Activated T-helper 1 cell treated with Interleukin-2 at 50 U/mL for 16 hours (primary cell): ENCODE data around the gene AGPAT4.
"Not testable (repeated sequence)": the region's sequence is repeated elsewhere in the genome, so short reads cannot be mapped to it uniquely, and the experiment has no call there.

Experiments
- DNase-seq: peaks from one replicate; pipeline ENCODE4 v3.0.0-alpha.2; 2020; ENCODE audit warnings: low read depth

AGPAT4 gene

GRCh38 chr6:161227004-161227960, 46.6 kb downstream of the AGPAT4 start:
- no peak for DNase-seq

DNA sequence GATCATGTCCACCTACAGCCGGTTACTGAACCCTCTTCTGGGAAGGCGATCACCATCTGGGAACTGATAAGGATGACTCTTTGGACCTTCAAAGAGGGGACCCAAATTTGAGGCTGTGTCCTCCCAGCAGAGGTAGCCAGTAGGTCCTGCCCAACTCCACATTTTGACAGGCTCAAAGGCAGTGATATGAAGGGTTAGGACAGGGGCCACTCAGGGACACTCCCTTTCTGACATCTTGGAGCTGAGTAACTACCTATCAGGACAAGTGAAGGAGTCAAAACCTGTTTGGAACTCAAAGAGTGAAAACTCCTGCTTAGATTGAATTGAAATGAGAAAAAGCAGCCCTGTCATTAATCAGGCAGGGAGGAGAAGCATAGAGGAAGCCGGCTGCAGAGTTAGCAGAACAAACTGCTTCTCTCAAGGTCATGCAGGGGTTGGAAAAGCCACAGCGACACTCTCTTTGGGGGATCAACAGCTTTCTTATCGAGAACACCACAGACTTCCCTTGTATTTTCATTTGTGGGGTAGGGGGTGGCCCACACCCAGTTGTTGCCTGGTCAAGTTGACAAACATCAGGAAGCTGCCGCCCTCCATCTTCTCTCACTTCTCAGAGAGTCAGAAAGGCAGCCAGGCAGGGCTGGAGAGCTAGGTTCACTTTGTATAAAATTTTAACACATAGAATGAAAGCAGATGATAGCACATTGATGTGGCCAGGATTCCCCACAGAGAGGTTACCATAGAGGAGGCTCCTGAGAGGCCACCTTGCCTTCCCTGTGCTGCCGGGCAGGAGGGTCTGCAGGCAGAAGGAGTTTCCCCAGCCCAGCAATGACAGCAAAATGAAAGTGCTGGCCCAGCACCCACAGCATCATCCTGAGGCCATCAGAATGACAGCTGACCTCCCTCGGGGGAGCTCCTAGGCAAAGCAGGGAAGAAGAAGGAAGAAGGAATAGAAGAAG, 47.6 kb downstream of the AGPAT4 start:
- DNase-seq: no peak

DNA sequence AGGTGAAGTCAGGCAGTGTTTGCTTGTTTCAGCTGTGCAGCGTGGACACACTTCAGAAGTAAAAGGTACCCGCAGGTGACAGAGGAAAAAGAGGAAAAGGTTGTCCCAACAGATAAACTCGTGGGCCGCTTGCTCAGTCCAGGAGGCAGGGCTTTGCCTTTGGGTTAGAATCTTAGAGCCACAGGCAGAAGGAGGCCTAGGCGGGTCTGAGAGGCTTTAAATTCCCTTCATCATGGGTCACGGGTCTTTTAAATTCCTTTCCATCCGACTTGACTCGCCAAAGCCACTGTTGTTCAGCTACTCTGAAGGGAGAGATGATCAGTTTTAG, 48.2 kb downstream of the AGPAT4 start:
- DNase-seq: no peak

GRCh38 chr6:161224951-161225680, 48.7 kb downstream of the AGPAT4 start:
- DNase-seq: not testable (repeated sequence)

DNA sequence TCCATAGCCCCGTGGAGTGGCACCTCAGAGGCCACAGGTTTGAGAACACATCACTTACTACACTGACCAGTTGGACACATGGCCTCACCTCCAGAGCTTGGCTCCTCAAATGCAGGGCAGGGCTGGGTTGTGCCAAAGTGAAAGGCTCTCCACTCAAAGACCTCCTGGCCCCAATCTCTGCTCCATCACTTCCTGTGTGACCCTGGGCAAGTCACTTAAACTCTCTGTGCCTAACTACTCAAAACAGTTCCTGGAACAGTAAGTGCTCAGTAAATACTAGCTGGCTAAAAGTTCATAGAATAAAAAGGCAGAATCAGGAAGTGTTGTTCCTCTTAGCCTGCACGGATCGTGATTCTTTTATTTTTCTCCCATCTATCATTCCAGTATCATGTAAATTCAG, 50.2 kb downstream of the AGPAT4 start:
- DNase-seq: no peak

DNA sequence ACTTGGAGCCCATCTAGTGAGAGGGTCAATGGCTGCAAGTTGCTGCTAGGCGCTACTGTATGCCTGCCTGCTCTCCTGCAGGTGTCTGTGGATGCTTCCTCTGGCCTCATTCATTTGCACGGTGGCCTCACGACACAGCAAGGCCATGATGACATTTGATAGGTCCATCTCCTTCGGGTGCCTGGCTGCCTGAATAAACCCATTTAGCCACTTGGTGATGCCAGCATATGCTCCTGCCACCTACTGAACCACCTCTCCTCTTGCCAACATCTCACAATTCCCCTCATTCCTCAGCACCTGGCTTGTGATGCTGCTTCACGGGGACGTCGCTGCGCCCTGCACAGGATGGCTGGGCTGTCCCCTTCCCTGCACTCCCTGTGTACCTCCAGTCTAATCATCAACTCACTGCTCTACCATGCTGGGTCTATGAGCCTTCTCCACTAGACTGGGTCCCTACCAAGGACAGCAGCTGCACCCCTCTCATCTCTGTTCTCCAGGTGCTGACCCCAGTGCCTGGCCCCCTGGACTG, 51.1 kb downstream of the AGPAT4 start:
- no peak for DNase-seq

- no peak for DNase-seq
Observed at GRCh38 chr6:161220346-161220745, 53.5 kb downstream of the AGPAT4 start.

DNA sequence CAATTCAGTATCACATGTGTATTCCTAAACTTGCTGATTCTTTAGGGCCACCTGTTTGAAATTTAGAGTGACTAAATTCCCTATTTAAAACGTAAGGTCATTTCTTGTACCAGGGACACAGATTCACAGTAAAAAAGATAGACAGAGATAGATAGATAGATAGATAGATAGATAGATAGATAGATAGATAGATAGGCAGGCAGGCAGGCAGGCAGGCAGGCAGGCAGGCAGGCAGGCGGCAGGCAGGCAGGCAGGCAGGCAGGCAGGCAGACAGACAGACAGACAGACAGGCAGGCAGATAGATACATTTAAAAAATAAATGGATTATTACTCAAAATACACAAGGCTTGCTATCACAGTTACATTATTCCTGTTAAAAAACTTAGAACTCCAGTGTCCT, 54.2 kb downstream of the AGPAT4 start:
- DNase-seq: no peak

GRCh38 chr6:161218222-161218621, 55.6 kb downstream of the AGPAT4 start:
- DNase-seq: no peak

GRCh38 chr6:161217628-161218027, 56.2 kb downstream of the AGPAT4 start:
- DNase-seq: no peak

DNA sequence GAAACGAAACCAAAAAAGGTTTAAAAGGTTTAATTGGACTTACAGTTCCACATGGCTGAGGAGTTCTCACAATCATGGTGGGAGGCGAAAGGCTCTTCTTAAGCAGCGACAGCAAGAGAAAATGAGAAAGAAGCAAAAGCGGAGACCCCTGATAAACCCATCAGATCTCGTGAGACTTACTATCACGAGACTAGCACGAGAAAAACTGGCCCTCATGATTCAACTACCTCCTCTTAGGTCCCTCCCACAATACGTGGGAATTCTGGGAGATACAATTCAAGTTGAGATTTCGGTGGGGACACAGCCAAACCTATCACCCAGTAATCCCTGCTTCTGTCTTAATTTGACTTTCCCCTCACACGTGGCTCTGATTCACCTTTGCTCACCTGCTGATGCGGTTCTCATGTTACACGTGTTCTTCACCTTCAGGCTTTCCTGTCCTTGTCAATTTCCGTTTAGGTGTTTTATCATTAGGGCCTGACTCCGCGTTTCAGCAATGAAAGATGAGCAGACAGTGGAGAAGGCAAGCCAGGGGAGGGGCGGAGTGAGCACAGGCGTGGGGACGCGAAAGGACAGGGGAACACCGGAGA, 57.1 kb downstream of the AGPAT4 start:
- no peak for DNase-seq

GRCh38 chr6:161215876-161216615, 57.8 kb downstream of the AGPAT4 start:
- DNase-seq: no peak

DNA sequence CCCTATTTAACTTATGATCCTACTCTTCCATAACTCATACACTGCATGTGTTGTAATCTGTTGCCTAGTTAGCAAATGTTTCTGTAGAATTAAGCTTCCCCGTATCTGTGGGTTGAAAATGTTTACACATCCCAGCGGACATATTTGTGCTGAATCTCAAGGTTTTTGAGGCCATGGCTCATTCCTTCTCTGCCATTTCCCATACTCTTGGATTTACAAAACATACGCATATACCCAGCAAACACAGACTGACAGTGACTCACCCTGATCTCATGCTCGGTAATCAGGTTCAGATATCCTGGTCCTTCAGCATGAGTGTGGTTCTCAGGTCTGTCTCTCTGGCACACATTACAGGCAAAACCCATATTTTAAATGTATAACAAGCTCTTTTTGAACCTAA, 58.7 kb downstream of the AGPAT4 start:
- no peak for DNase-seq

DNA sequence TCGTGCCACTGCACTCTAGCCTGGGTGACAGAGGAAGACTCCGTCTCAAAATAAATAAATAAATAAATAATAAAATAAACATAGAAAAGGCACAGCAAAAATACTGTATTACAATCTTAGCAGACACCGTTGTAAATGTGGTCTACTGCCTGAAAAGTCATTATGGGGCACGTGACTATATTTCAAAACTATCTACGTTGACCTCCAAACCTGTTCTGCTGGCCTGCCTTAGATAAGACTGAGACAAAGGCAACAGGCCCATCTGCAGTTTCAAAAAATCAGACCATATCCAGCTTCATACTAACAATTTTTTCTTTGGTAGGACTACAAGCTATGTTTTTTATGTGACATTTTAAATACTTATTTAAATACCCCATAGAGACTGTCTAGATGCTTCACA, 59.1 kb downstream of the AGPAT4 start:
- DNase-seq: no peak

DNA sequence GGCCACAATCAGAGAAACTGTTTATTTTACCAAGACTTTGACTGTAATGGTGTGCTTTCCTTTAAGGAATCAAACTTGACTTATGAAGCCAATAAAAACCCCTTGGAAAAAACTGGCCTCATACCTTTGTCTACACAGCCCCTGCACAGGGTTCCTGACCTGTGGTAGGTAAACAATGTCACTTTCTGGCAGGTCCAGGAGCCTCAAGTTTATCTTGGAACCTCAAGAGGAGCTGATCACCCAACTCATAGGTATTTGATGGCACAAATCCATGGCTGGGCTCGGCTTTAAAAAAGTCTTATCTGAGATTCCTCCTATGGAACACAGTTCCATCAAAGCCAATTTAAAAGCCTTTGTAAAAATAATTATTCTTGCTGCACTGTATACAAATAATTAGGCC, 61.0 kb downstream of the AGPAT4 start:
- no peak for DNase-seq

DNA sequence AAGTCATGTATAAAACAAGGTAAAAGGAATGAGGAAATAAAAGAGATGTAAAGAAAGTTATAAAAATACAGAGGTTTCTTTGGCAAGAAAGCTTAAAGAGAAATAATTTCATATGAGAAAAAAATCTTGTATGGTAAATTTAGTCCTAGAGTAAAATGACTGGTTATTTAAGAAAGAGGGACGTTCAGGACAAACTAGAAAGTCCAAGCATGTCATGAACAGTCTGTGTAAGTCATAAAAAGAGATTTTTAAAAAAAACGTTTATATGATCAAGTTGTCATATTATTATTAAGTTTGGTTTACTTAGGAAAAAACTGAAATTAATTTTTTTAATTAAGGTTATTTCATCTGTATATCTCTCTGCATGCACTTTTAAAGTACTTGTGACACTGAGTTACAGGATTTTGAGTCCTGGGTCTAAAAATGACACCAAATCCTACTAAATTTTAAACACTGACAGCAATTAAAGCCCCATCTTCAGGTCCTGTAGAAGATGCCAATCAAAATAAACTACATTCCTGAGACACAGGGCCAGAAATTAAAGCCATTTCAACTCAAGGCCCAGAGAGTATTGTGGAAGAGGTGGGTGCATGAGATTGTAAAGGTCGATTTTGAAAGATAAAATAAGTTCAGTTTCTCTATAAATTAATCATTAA, 62.4 kb downstream of the AGPAT4 start:
- no peak for DNase-seq

DNA sequence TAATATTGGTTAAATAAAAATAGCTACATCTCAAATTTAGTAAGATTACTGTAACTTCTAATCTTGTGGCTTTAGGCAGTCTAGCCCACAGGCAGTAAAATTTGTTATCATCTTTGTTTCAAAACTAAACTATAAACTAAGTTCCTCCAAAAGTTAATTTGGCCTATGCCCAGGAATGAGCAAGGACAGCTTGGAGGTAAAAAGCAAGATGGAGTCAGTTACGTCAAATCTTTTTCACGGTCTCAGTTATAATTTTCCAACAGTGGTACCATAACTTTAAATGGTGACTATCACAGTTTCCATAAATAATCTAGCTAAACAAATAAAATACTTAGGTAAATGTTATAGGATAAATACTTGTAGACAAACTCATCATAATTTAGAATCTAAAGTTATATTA, 63.0 kb downstream of the AGPAT4 start:
- no peak for DNase-seq

DNA sequence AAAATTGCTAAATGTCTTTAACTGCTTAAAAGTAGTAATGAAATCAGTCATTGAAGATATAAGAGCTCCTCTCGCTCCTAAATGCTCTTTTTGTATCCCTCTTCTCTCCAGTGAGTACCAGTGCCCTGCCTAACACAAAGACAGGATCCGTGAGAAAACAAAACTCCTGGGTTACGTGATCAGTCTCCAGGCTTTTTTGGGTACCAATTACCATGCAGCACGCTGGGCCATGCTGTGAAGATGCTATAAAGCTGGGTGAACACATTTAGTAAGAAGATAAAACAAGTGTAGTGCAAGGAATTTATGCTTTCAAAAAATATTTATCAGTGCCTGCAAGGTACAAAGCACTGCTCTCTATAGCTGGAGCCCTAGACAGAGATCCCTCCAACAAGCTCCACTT, 66.7 kb downstream of the AGPAT4 start:
- DNase-seq: no peak

- no peak for DNase-seq
Observed at GRCh38 chr6:161204866-161205557, 68.8 kb downstream of the AGPAT4 start.
